Large intestine (tissue), 3 donors: ENCODE results near the gene KRTAP19-1. TPM values are rescaled to one million over a fixed set of nuclear protein-coding genes. Genes with fewer than 3 reads are reported as not detected.

Experiments used
- DNase-seq, 2 donors: peaks; one replicate each; pipeline versions ENCODE4 v3.0.0 to v3.0.0-alpha.2; 2013
- H3K27ac ChIP-seq: one replicate; pipeline ENCODE4 v1.5.1; 2013; ENCODE audit warnings: low read length
- H3K27me3 ChIP-seq: 2 replicates; pipeline ENCODE4 v1.6.1; 2013; ENCODE audit warnings: low read length; ENCODE audit not compliant: control insufficient read depth, insufficient read depth
- H3K36me3 ChIP-seq: 2 replicates; pipeline ENCODE4 v1.6.1; 2013; ENCODE audit warnings: low read length; ENCODE audit not compliant: control insufficient read depth, insufficient read depth
- H3K4me1 ChIP-seq: one replicate; pipeline ENCODE4 v1.6.1; 2013; ENCODE audit warnings: low read length; ENCODE audit not compliant: control insufficient read depth, insufficient read depth
- H3K4me3 ChIP-seq: one replicate; pipeline ENCODE4 v1.5.1; 2013; ENCODE audit warnings: low read length
- H3K9me3 ChIP-seq: one replicate; pipeline ENCODE4 v1.6.1; 2013; ENCODE audit warnings: mild to moderate bottlenecking, low read depth, low read length, moderate library complexity; ENCODE audit not compliant: control insufficient read depth
- WGBS: methylation state at CpG from one replicate; pipeline ENCODE4 v1.1.5; 2013; ENCODE audit warnings: low lambda C conversion rate; ENCODE audit not compliant: insufficient coverage; 5-methylcytosine and 5-hydroxymethylcytosine counted together
- polyA plus RNA-seq: library from polyadenylated mRNA; unstranded; fragments of 120-200 nt; gene quantifications from one replicate; pipeline ENCODE4 v1.2.1, GENCODE V29; 2013

Gene KRTAP19-1
- polyA plus RNA-seq, 1 donor = not detected

DNA sequence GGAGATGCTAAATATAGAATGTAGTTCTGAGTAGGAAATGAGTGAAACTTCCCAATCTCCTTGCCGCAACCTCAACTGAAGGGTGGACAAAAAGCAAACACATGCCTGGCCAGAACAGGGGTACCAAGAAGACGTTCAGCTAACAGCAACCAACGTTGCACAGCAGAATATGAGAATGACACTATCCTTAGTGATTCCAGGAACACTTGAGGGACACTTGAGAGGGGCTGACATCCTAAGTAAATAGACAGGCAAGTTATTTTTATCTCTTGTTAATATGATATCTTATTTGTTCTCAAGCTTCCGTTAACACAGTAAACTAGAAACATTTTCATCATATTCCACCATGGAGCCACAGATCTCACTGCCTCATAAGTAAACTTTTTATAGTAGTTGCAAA lies 908 bp downstream of the KRTAP19-1 start:
- Histone ChIP-seq H3K9me3 (no peaks in the 10 kb centered on the region), H3K36me3 (no peaks in the 10 kb centered on the region), H3K27ac (no peak overlapping the region), H3K4me1 (no peaks in the 10 kb centered on the region), H3K4me3 (no peak overlapping the region), H3K27me3 (no peaks in the 10 kb centered on the region)
- 80% methylated on average over 2 of the region's 4 CpGs for WGBS
- no peak for DNase-seq

DNA sequence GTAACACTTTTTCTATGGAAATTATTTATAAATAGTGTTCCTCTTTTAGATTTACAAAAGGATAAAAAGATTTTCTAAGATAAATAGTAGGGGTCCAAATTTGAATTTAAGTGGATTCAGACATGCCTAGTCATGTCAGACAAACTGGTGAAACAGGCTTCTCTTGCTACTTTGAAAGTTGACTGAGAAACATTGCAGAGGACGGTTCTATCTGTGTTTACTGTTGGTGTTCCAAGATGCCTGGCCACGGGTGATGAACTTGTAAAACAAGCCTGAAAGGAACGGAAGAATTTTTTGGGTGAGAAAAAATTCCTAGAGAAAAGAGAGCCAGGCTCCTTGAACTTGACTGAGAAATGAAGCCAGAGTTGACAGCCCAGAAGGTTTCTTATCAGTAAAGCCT lies 2.2 kb downstream of the KRTAP19-1 start:
- 67% methylated on average over 2 of the region's 3 CpGs for WGBS
- Histone ChIP-seq H3K27me3 (no peaks in the 10 kb centered on the region), H3K9me3 (no peaks in the 10 kb centered on the region), H3K27ac (no peak overlapping the region), H3K4me3 (no peak overlapping the region), H3K36me3 (no peaks in the 10 kb centered on the region), H3K4me1 (no peaks in the 10 kb centered on the region)
- no peak for DNase-seq

DNA sequence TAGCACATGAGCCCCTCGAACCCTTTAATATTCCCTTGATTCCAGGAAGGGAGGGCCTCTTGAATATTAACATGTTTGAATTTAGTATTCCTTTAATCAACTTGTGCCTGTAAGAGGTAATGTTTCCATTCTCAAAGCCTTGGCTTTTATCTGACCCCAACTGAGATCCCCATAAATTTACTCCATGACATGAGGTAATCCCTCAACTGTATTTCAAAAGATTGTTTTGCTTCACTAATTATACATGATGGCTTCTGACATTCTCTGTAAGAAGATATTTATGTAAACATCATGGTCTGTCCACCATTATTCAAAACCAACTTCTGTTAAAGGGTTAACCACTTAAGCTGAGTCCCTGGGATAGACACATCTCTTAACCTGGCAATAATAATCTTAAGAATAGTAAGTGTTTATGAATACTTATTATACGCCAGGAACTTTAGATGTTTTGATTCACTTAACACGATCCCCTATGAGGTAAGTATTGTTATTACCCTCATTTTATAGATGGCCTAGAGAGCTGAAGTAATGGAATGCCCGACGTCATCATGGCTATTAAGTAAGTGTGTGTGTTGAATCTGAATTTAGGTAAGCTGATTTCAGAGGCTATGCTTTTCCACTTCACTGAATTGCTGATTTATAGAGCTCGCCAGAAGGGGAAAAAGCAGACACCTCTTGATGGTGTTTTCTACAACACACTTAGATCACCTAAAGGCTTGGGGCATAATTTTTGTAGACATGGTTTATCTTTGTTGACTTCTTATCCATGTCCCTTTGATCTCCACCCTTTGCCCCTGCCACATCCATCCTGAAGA lies 11.1 kb downstream of the KRTAP19-1 start:
- Histone ChIP-seq H3K4me1 (no peaks in the 10 kb centered on the region), H3K27ac (no peak overlapping the region), H3K9me3 (no peaks in the 10 kb centered on the region), H3K4me3 (no peak overlapping the region), H3K36me3 (no peaks in the 10 kb centered on the region), H3K27me3 (no peaks in the 10 kb centered on the region)
- no peak for DNase-seq
- WGBS = 100% methylated on average over 1 of the region's 6 CpGs

- DNase-seq = no peak
- no peaks in the 10 kb centered on the region for H3K4me1 ChIP-seq
- H3K9me3 ChIP-seq = peaks cover 4% of the 10 kb centered on the region
- no peak overlapping the region for H3K4me3 ChIP-seq
- H3K27me3 ChIP-seq = no peaks in the 10 kb centered on the region
- no peak overlapping the region for H3K27ac ChIP-seq
- WGBS = 0% methylated on average over 1 of the region's 3 CpGs
- no peaks in the 10 kb centered on the region for H3K36me3 ChIP-seq
Measured at GRCh38 chr21:30463713-30464112, 16.5 kb downstream of the KRTAP19-1 start.

GRCh38 chr21:30448514-30448913 lies 31.7 kb downstream of the KRTAP19-1 start:
- H3K36me3 ChIP-seq = no peaks in the 10 kb centered on the region
- H3K27me3 ChIP-seq = no peaks in the 10 kb centered on the region
- no peak for DNase-seq
- WGBS = 100% methylated on average over 1 of the region's 3 CpGs
- H3K9me3 ChIP-seq = no peaks in the 10 kb centered on the region
- H3K4me1 ChIP-seq = no peaks in the 10 kb centered on the region
- H3K4me3 ChIP-seq = no peak overlapping the region
- no peak overlapping the region for H3K27ac ChIP-seq

DNA sequence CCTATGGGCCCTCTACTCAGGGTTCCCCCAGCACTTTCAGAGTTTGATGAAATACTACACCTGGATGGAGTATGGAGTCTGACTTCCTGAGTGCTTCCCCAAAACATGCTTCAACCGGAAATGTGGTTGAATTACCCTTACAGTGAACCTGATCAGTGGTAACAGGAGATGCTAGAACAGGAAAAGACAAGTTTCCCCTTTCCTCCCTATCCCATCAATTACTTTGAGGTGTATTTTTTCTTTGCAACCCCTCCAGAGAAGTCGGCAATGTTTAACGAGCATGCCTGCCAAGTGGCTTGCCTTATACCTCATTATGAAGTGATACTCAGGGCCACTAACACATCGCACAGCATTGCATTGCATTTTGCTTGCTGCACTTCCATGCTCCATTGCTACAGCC lies 33.1 kb downstream of the KRTAP19-1 start:
- Histone ChIP-seq H3K36me3 (no peaks in the 10 kb centered on the region), H3K27me3 (no peaks in the 10 kb centered on the region), H3K4me3 (no peak overlapping the region), H3K4me1 (no peaks in the 10 kb centered on the region), H3K27ac (no peak overlapping the region), H3K9me3 (no peaks in the 10 kb centered on the region)
- DNase-seq = no peak
- no CpG with 5 or more reads among the region's 4 CpGs for WGBS

DNA sequence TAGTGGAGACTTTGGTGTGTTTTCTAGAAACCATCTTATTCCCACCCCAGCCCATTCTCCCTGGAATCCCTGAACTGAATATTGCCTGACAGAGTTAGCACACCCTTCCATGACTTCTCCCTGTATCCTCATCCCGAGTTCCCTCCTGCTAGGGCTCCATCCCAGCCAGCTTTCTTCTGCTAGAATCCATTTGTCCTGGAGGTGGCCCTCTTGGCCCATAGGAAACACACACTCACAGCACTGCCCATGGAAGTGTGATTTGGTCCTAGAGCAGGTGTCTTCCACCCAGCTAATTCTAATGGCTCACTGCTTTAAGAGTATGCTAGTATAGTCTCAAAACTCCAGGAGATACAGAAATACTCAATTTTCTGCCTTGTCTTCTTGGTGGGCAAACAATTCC lies 36.0 kb downstream of the KRTAP19-1 start:
- Histone ChIP-seq H3K9me3 (no peaks in the 10 kb centered on the region), H3K27ac (no peak overlapping the region), H3K4me1 (no peaks in the 10 kb centered on the region), H3K36me3 (no peaks in the 10 kb centered on the region), H3K4me3 (no peak overlapping the region), H3K27me3 (no peaks in the 10 kb centered on the region)
- WGBS = no CpG with 5 or more reads among the region's 1 CpG
- no peak for DNase-seq

- H3K27ac ChIP-seq = no peak overlapping the region
- no peaks in the 10 kb centered on the region for H3K4me1 ChIP-seq
- H3K27me3 ChIP-seq = no peaks in the 10 kb centered on the region
- H3K4me3 ChIP-seq = no peak overlapping the region
- H3K9me3 ChIP-seq = no peaks in the 10 kb centered on the region
- no peaks in the 10 kb centered on the region for H3K36me3 ChIP-seq
- DNase-seq = no peak
Measured at GRCh38 chr21:30443226-30443625, 36.9 kb downstream of the KRTAP19-1 start.

GRCh38 chr21:30439975-30440374 lies 40.2 kb downstream of the KRTAP19-1 start, which contains the start of gene KRTAP15-1:
KRTAP15-1 (plus strand) TSS chr21:30440275; CDS start chr21:30440328, 53 bp downstream.
- WGBS = no CpG with 5 or more reads among the region's 5 CpGs
- Histone ChIP-seq H3K36me3 (no peaks in the 10 kb centered on the region), H3K9me3 (no peaks in the 10 kb centered on the region), H3K27ac (no peak within 1 kb of the TSS), H3K27me3 (no peaks in the 10 kb centered on the region), H3K4me1 (no peaks in the 10 kb centered on the region), H3K4me3 (no peak within 1 kb of the TSS)
- no peak for DNase-seq

DNA sequence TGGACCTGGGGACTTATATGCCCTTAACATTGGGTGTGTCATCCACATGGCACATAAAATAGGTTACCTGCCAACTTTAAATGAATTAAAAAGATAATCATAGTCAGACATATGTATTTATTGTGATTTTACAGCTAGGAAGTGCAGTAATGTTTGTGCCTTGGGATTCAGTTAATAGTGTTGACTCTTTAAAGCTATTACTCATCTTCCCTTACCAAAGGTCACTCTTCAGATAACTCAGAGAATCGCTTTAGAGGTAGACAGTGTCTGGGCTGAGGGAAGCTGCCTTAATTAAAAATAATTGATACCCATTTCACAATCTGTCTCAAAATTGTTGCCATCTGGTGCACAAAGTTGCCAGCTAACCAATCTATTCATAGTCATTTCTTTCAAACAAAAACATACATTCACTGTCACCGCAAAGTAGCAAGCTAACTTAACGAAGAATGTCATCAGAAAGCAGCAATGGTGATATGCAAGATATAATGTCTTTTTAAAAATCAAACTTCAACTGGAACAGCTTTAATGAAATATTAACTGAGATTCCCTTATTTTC lies 43.1 kb downstream of the KRTAP19-1 start:
- no peak for DNase-seq
- no CpG with 5 or more reads among the region's 3 CpGs for WGBS
- peak overlapping the region; percentile 19 for H3K27ac ChIP-seq

More for the DNA sequence above, 43.1 kb downstream of the KRTAP19-1 start:
- no peaks in the 10 kb centered on the region for H3K4me1 ChIP-seq
- no peaks in the 10 kb centered on the region for H3K36me3 ChIP-seq
- no peaks in the 10 kb centered on the region for H3K9me3 ChIP-seq
- no peaks in the 10 kb centered on the region for H3K27me3 ChIP-seq
- H3K4me3 ChIP-seq = no peak overlapping the region
